SK-N-MC (cell line): ENCODE results near the gene PBX3.
"Not testable (repeated sequence)": the region's sequence is repeated elsewhere in the genome, so short reads cannot be mapped to it uniquely, and the experiment has no call there.

Experiments
- DNase-seq: peaks from one replicate; pipeline ENCODE4 v3.0.0-alpha.2; 2011; ENCODE audit warnings: low read depth, low spot score
- H3K27ac ChIP-seq: fragments of 200-600 bp; sonication (generic); 2 replicates; pipeline ENCODE4 v1.5.1; 2016; ENCODE audit warnings: mixed run types
- H3K36me3 ChIP-seq: fragments of 200-600 bp; sonication (generic); 2 replicates; pipeline ENCODE4 v1.6.1; 2017; ENCODE audit warnings: antibody characterized with exemption, low read length, mixed read lengths; ENCODE audit not compliant: insufficient read depth
- H3K4me3 ChIP-seq: fragments of 200-600 bp; sonication (generic); 2 replicates; pipeline ENCODE4 v1.5.1; 2016
- H3K9ac ChIP-seq: fragments of 200-600 bp; sonication (generic); 2 replicates; pipeline ENCODE4 v1.8.0; 2017; ENCODE audit warnings: mixed run types, mixed read lengths; ENCODE audit not compliant: insufficient read length
- H3K9me3 ChIP-seq: fragments of 200-600 bp; sonication (generic); 2 replicates; pipeline ENCODE4 v1.6.1; 2017; ENCODE audit warnings: low read depth, mild to moderate bottlenecking, antibody characterized with exemption, low read length, moderate library complexity, mixed read lengths
- EZH2 ChIP-seq: fragments of 200-600 bp; sonication (generic); IDR thresholded peaks from one replicate; pipeline ENCODE4 v1.6.1; 2017; ENCODE audit warnings: antibody characterized with exemption
- FOXP2 ChIP-seq: optimal IDR thresholded peaks from 2 replicates; pipeline ENCODE3; 2011; ENCODE audit warnings: mild to moderate bottlenecking, moderate library complexity; ENCODE audit not compliant: insufficient read depth; ENCODE audit errors: extremely low read length, control extremely low read depth
- POLR2AphosphoS5 ChIP-seq: IDR thresholded peaks from 2 replicates; pipeline ENCODE4 v1.6.1; 2012; ENCODE audit warnings: mild to moderate bottlenecking, low read depth, low read length, borderline replicate concordance

The PBX3 gene

GRCh38 chr9:125763394-125763801, 16.2 kb downstream of the PBX3 start:
- no peak for TF ChIP-seq EZH2
- TF ChIP-seq POLR2AphosphoS5, result no peak
- no peak for TF ChIP-seq FOXP2
- Histone ChIP-seq H3K9ac (no peak overlapping the region), H3K36me3 (no peaks in the 10 kb centered on the region), H3K9me3 (no peaks in the 10 kb centered on the region), H3K27ac (no peak overlapping the region), H3K4me3 (no peak overlapping the region)
- no peak for DNase-seq

- H3K9me3 ChIP-seq, result no peaks in the 10 kb centered on the region
- H3K36me3 ChIP-seq, result no peaks in the 10 kb centered on the region
- no peak for DNase-seq
- H3K9ac ChIP-seq, result no peak overlapping the region
- H3K27ac ChIP-seq, result peak overlapping the region; percentile 70
- H3K4me3 ChIP-seq, result peak overlapping the region; percentile 45
- TF ChIP-seq POLR2AphosphoS5 (no peak), FOXP2 (no peak), EZH2 (no peak)
Measured at GRCh38 chr9:125764198-125764597, 17.0 kb downstream of the PBX3 start.

- H3K27ac ChIP-seq, result no peak overlapping the region
- H3K9me3 ChIP-seq, result no peaks in the 10 kb centered on the region
- no peaks in the 10 kb centered on the region for H3K36me3 ChIP-seq
- no peak overlapping the region for H3K4me3 ChIP-seq
- TF ChIP-seq POLR2AphosphoS5 (no peak), EZH2 (no peak), FOXP2 (no peak)
- DNase-seq, result no peak
- no peak overlapping the region for H3K9ac ChIP-seq
Measured at GRCh38 chr9:125766468-125767221, 19.5 kb downstream of the PBX3 start.

- no peak for TF ChIP-seq EZH2
- TF ChIP-seq POLR2AphosphoS5, result no peak
- TF ChIP-seq FOXP2, result no peak
- Histone ChIP-seq H3K4me3 (no peak overlapping the region), H3K9ac (no peak overlapping the region), H3K27ac (no peak overlapping the region), H3K9me3 (no peaks in the 10 kb centered on the region), H3K36me3 (no peaks in the 10 kb centered on the region)
- no peak for DNase-seq
Measured at GRCh38 chr9:125767349-125767748, 20.2 kb downstream of the PBX3 start.

- no peak for DNase-seq
- Histone ChIP-seq H3K27ac (no peak overlapping the region), H3K4me3 (no peak overlapping the region), H3K9me3 (no peaks in the 10 kb centered on the region), H3K9ac (no peak overlapping the region), H3K36me3 (no peaks in the 10 kb centered on the region)
- TF ChIP-seq FOXP2, result no peak
- no peak for TF ChIP-seq EZH2
- TF ChIP-seq POLR2AphosphoS5, result no peak
Measured at GRCh38 chr9:125768803-125769202, 21.6 kb downstream of the PBX3 start.

- Histone ChIP-seq H3K27ac (no peak overlapping the region), H3K9ac (no peak overlapping the region), H3K36me3 (no peaks in the 10 kb centered on the region), H3K9me3 (no peaks in the 10 kb centered on the region), H3K4me3 (no peak overlapping the region)
- TF ChIP-seq FOXP2, result no peak
- no peak for TF ChIP-seq POLR2AphosphoS5
- TF ChIP-seq EZH2, result no peak
- no peak for DNase-seq
Measured at GRCh38 chr9:125771037-125771436, 23.9 kb downstream of the PBX3 start.

- Histone ChIP-seq H3K36me3 (no peaks in the 10 kb centered on the region), H3K4me3 (no peak overlapping the region), H3K9me3 (no peaks in the 10 kb centered on the region), H3K9ac (no peak overlapping the region), H3K27ac (no peak overlapping the region)
- no peak for TF ChIP-seq FOXP2
- TF ChIP-seq POLR2AphosphoS5, result no peak
- no peak for TF ChIP-seq EZH2
- no peak for DNase-seq
Measured at GRCh38 chr9:125772740-125773139, 25.6 kb downstream of the PBX3 start.

- no peak for DNase-seq
- no peak overlapping the region for H3K27ac ChIP-seq
- no peak overlapping the region for H3K4me3 ChIP-seq
- TF ChIP-seq FOXP2 (no peak), EZH2 (no peak), POLR2AphosphoS5 (no peak)
- H3K9ac ChIP-seq, result no peak overlapping the region
- no peaks in the 10 kb centered on the region for H3K9me3 ChIP-seq
- no peaks in the 10 kb centered on the region for H3K36me3 ChIP-seq
Measured at GRCh38 chr9:125774106-125774505, 26.9 kb downstream of the PBX3 start.

- not testable (repeated sequence) for H3K27ac ChIP-seq, H3K36me3 ChIP-seq, DNase-seq, H3K4me3 ChIP-seq, H3K9ac ChIP-seq, H3K9me3 ChIP-seq
Measured at GRCh38 chr9:125776789-125777188, 29.6 kb downstream of the PBX3 start.

- not testable (repeated sequence) for H3K36me3 ChIP-seq, H3K4me3 ChIP-seq
Measured at GRCh38 chr9:125778538-125779219, 31.5 kb downstream of the PBX3 start.

GRCh38 chr9:125779220-125779565, 32.0 kb downstream of the PBX3 start:
- not testable (repeated sequence) for H3K4me3 ChIP-seq, H3K36me3 ChIP-seq, DNase-seq, H3K9me3 ChIP-seq, H3K27ac ChIP-seq, H3K9ac ChIP-seq

More at GRCh38 chr9:125778538-125779219, 31.5 kb downstream of the PBX3 start:
- not testable (repeated sequence) for H3K9ac ChIP-seq, DNase-seq, H3K9me3 ChIP-seq, H3K27ac ChIP-seq
